Keratinocyte (primary cell): Measurements from ENCODE around the gene CHMP1B. TPM values are rescaled to one million over a fixed set of nuclear protein-coding genes. Genes with fewer than 3 reads are reported as not detected.

ENCODE experiments used
- DNase-seq: peaks from one replicate; pipeline ENCODE4 v3.0.0-alpha.2; 2011; ENCODE audit warnings: low read depth, missing footprints, low spot score
- FAIRE-seq: peaks from 2 replicates; lab custom pipeline; 2011; peaks lifted over from hg19 to GRCh38; lab: Jason Lieb, UNC
- H2AFZ ChIP-seq: 2 replicates; pipeline ENCODE4 v1.6.0; 2012; ENCODE audit warnings: low read length, control low read depth, inconsistent platforms; ENCODE audit not compliant: control insufficient read depth
- H3K27ac ChIP-seq: 2 replicates; pipeline ENCODE4 v1.5.1; 2011; ENCODE audit warnings: low read length; ENCODE audit not compliant: control insufficient read depth, insufficient read depth
- H3K27me3 ChIP-seq: 3 replicates; pipeline ENCODE4 v1.6.0; 2011; ENCODE audit warnings: low read length; ENCODE audit not compliant: control insufficient read depth, insufficient read depth; ENCODE audit errors: extremely low read depth
- H3K36me3 ChIP-seq, 2 experiments: 2 replicates in 1 of 2; 3 replicates in 1 of 2; pipeline ENCODE4 v1.5.1; 2011; ENCODE audit warnings: low read length in 2 of 2, mild to moderate bottlenecking in 1 of 2; ENCODE audit not compliant: control insufficient read depth in 2 of 2, insufficient read depth in 2 of 2; ENCODE audit errors: extremely low read depth in 1 of 2
- H3K4me1 ChIP-seq: 3 replicates; pipeline ENCODE4 v1.5.1; 2011; ENCODE audit warnings: low read length; ENCODE audit not compliant: control insufficient read depth, insufficient read depth; ENCODE audit errors: extremely low read depth
- H3K4me2 ChIP-seq: 3 replicates; pipeline ENCODE4 v1.6.0; 2011; ENCODE audit warnings: low read depth, low read length; ENCODE audit not compliant: control insufficient read depth, insufficient read depth; ENCODE audit errors: extremely low read depth
- H3K4me3 ChIP-seq, 3 experiments: fragments of 200-600 bp in 1 of 3; sonication (generic) in 1 of 3; 2 replicates in 2 of 3; 3 replicates in 1 of 3; pipeline ENCODE4 v1.5.1; 2011 to 2016; ENCODE audit warnings: low read length in 3 of 3, mild to moderate bottlenecking in 3 of 3, control low read depth in 2 of 3, inconsistent platforms in 1 of 3, low read depth in 1 of 3, mixed read lengths in 1 of 3, mixed run types in 1 of 3, moderate library complexity in 1 of 3; ENCODE audit not compliant: control insufficient read depth in 2 of 3, insufficient read depth in 2 of 3; ENCODE audit errors: extremely low read depth in 1 of 3
- H3K79me2 ChIP-seq: 2 replicates; pipeline ENCODE4 v1.6.0; 2012; ENCODE audit warnings: low read length; ENCODE audit not compliant: control insufficient read depth, insufficient read depth
- H3K9ac ChIP-seq: 3 replicates; pipeline ENCODE4 v1.6.0; 2011; ENCODE audit warnings: low read length; ENCODE audit not compliant: control insufficient read depth, insufficient read depth; ENCODE audit errors: extremely low read depth
- H3K9me1 ChIP-seq: 3 replicates; pipeline ENCODE4 v1.6.0; 2011; ENCODE audit warnings: low read length; ENCODE audit not compliant: control insufficient read depth, insufficient read depth; ENCODE audit errors: extremely low read depth
- H3K9me3 ChIP-seq: 2 replicates; pipeline ENCODE4 v1.5.1; 2012; ENCODE audit warnings: low read depth, low read length; ENCODE audit not compliant: control insufficient read depth
- H4K20me1 ChIP-seq: 3 replicates; pipeline ENCODE4 v1.6.0; 2011; ENCODE audit warnings: low read length; ENCODE audit not compliant: control insufficient read depth, insufficient read depth; ENCODE audit errors: extremely low read depth
- EZH2 ChIP-seq: IDR thresholded peaks from one replicate; pipeline ENCODE4 v1.6.1; 2012; ENCODE audit warnings: inconsistent platforms, mild to moderate bottlenecking, low read length, moderate library complexity
- dilution Hi-C: fragments of 300-500 bp; cut with MboI; formaldehyde crosslinking; loops from one replicate; pipeline ENCODE4 v1.7.0; 2020; ENCODE audit warnings: low sequenced_read_pairs; ENCODE audit not compliant: extremely low pct_ligation_motif_present
- polyA plus RNA-seq, 5 experiments: library from polyadenylated mRNA; depleted of rRNA in 3 of 5; stranded (reverse) in 3 of 5; stranded (forward) in 1 of 5; unstranded in 1 of 5; fragments of >200 nt; gene quantifications; 1 replicate in 1 of 5; 2 replicates in 3 of 5; 3 replicates in 1 of 5; pipeline versions ENCODE4 v1.2.1 to v1.2.3, GENCODE V29; 2011 to 2012; ENCODE audit warnings: missing spikeins in 2 of 5, low read depth in 1 of 5, low replicate concordance in 1 of 5
- TF ChIP-seq, protein P1 (sequence below), 3 experiments: IDR thresholded peaks in 1 of 3; conservative IDR thresholded peaks in 1 of 3; optimal IDR thresholded peaks in 1 of 3; 2 replicates in 2 of 3; 3 replicates in 1 of 3; pipeline versions ENCODE3 to v1.5.1; 2011; ENCODE audit warnings: low read length in 3 of 3, mild to moderate bottlenecking in 3 of 3, moderate library complexity in 2 of 3, control low read depth in 1 of 3, inconsistent platforms in 1 of 3; ENCODE audit not compliant: insufficient read depth in 2 of 3; ENCODE audit errors: extremely low read depth in 1 of 3

CHMP1B gene
- polyA plus RNA-seq, 1 donor (not counting 4 experiments of a cell fraction or from before 2014, with no cell fraction given): 54.7 TPM

GRCh38 chr18:11883153-11883552, 31.9 kb downstream of the CHMP1B start:
- no peaks in the 10 kb centered on the region for H3K9me3 ChIP-seq
- H3K36me3 ChIP-seq: peaks cover 11 to 12% of the 10 kb centered on the region in 2 experiments
- FAIRE-seq (no peak), DNase-seq (no peak)
- no peaks in the 10 kb centered on the region for H3K27me3 ChIP-seq
- no peak overlapping the region for H3K4me2 ChIP-seq
- no peak for TF ChIP-seq EZH2
- TF ChIP-seq, protein P1, sequence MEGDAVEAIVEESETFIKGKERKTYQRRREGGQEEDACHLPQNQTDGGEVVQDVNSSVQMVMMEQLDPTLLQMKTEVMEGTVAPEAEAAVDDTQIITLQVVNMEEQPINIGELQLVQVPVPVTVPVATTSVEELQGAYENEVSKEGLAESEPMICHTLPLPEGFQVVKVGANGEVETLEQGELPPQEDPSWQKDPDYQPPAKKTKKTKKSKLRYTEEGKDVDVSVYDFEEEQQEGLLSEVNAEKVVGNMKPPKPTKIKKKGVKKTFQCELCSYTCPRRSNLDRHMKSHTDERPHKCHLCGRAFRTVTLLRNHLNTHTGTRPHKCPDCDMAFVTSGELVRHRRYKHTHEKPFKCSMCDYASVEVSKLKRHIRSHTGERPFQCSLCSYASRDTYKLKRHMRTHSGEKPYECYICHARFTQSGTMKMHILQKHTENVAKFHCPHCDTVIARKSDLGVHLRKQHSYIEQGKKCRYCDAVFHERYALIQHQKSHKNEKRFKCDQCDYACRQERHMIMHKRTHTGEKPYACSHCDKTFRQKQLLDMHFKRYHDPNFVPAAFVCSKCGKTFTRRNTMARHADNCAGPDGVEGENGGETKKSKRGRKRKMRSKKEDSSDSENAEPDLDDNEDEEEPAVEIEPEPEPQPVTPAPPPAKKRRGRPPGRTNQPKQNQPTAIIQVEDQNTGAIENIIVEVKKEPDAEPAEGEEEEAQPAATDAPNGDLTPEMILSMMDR (optimal IDR thresholded peaks at IDR 0.05 in 1 of 3, IDR thresholded peaks at IDR 0.05 in 1 of 3, conservative IDR thresholded peaks at IDR 0.05 in 1 of 3; ENCODE audit: extremely low read depth in 1 of 3, insufficient read depth in 2 of 3, low read length in 3 of 3): no peak
- dilution Hi-C loops: no loop called here
- no peak overlapping the region for H2AFZ ChIP-seq
- H4K20me1 ChIP-seq: no peaks in the 10 kb centered on the region
- peaks cover 6% of the 10 kb centered on the region for H3K4me1 ChIP-seq
- no peaks in the 10 kb centered on the region for H3K79me2 ChIP-seq
- H3K27ac ChIP-seq: no peak overlapping the region
- no peak overlapping the region for H3K9ac ChIP-seq
- H3K4me3 ChIP-seq: no peak overlapping the region
- H3K9me1 ChIP-seq: no peaks in the 10 kb centered on the region

DNA sequence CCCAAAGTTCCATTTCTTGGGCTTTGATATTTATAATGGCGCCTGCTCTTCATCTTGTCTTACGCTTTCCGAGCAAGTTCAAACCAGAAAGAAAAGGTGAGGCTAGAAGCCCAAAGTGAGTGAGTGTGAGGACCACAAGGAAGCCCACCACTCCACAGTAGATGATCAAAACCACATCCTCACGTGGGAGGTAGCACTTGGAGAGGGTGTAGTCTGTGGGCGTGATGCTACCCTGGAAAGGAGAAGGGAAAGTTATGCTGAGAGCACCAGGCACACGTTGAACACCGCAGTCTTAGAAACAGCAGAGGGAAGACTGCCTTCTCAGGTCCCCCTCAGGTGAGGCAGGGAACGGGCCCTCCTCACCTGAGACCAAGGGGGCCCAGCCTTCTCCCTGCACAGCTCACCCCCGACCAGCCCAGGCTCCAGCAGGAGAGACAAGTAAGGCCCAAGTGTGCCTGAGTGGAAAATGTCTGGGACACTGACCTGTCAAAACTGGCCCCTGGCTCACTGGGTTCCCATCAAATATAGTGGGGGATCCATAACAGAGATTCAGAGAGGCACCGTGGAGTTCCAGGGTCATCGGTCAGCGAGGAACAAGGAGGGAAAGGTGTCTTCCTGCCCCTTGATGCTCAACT, 33.3 kb downstream of the CHMP1B start:
- Histone ChIP-seq H3K4me2 (no peak overlapping the region), H3K9me3 (no peaks in the 10 kb centered on the region), H3K9ac (no peak overlapping the region), H3K79me2 (no peaks in the 10 kb centered on the region), H3K4me3 (no peak overlapping the region), H4K20me1 (no peaks in the 10 kb centered on the region), H3K4me1 (peaks cover 6% of the 10 kb centered on the region), H3K36me3 (peaks cover 11 to 19% of the 10 kb centered on the region in 2 experiments), H2AFZ (no peak overlapping the region), H3K9me1 (no peaks in the 10 kb centered on the region), H3K27me3 (no peaks in the 10 kb centered on the region), H3K27ac (no peak overlapping the region)
- dilution Hi-C loops: no loop called here
- FAIRE-seq (no peak), DNase-seq (no peak)
- TF ChIP-seq, protein P1 (optimal IDR thresholded peaks at IDR 0.05 in 1 of 3, IDR thresholded peaks at IDR 0.05 in 1 of 3, conservative IDR thresholded peaks at IDR 0.05 in 1 of 3; ENCODE audit: extremely low read depth in 1 of 3, insufficient read depth in 2 of 3, low read length in 3 of 3): no peak
- no peak for TF ChIP-seq EZH2
